Activated CD4-positive, alpha-beta T cell treated with anti-CD3 and anti-CD28 coated beads, Interleukin-2, amount 10 ng/mL, durations not matched to agents 24 days and 14 days (primary cell): Measurements from ENCODE around the gene NAA38. TPM values are rescaled to one million over a fixed set of nuclear protein-coding genes. Genes with fewer than 3 reads are reported as not detected.

Experiments
- DNase-seq: peaks from one replicate; pipeline ENCODE4 v3.0.0; 2022
- H3K27ac Mint-ChIP-seq: one replicate; pipeline ENCODE4 v1.8.0; 2022; ENCODE audit warnings: mild to moderate bottlenecking, mixed read lengths
- H3K27me3 Mint-ChIP-seq: one replicate; pipeline ENCODE4 v1.8.0; 2022; ENCODE audit warnings: mixed read lengths
- H3K36me3 Mint-ChIP-seq: one replicate; pipeline ENCODE4 v1.8.0; 2022; ENCODE audit warnings: low read depth, mild to moderate bottlenecking, mixed read lengths
- H3K4me1 Mint-ChIP-seq: one replicate; pipeline ENCODE4 v1.8.0; 2021; ENCODE audit warnings: mixed read lengths
- H3K4me3 Mint-ChIP-seq: one replicate; pipeline ENCODE4 v1.8.0; 2022; ENCODE audit warnings: mild to moderate bottlenecking, moderate library complexity, mixed read lengths
- H3K9me3 Mint-ChIP-seq: one replicate; pipeline ENCODE4 v1.8.0; 2021; ENCODE audit warnings: mixed read lengths
- intact Hi-C: fragments of 100-400 bp; cut with micrococcal nuclease; formaldehyde crosslinking; loops from one replicate; pipeline ENCODE4 v1.15.1; 2023
- total RNA-seq: library from RNA; stranded (reverse); gene quantifications from 2 replicates; pipeline ENCODE4 v1.2.3, GENCODE V29; 2022

The NAA38 gene, protein sequence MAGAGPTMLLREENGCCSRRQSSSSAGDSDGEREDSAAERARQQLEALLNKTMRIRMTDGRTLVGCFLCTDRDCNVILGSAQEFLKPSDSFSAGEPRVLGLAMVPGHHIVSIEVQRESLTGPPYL
- total RNA-seq = 45.2 and 47.5 TPM in 2 replicates

DNA sequence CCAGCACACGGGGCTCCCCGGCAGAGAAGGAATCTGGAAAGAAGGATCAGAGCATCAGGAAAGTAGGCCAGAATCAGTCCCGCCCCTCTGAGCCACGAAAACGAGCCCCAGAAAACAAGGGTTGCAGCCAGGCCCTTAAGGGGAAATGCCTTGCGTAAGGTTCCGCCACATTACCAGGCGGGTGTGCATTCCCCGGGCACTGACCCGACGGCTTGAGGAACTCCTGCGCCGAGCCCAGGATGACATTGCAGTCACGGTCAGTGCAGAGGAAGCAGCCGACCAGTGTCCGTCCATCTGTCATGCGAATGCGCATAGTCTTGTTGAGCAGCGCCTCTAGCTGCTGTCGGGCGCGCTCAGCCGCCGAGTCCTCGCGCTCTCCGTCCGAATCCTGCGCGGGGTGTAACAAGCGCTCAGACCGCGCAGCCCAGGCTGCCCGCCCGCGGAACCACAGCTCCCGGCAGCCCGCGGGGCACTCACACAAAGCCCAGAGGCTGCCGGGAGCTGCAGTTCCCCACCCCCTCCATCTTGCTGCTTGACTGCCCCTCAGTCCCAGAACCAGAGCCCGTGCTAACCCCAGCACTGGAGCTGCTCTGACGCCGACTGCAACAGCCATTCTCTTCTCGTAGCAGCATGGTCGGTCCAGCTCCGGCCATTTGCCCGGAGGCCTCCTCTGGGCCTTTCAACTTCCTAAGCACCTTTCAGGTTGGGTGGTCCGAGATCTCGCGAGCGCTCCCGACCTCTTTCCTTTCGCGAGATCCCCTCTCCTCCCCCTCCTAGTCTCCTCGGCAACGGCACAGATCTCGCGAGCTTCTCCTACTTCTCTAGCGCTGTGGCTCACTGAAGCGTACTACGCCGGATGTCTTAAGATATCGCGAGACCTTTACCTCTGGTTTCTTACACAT is at the start of gene NAA38:
Gene NAA38 (minus strand): TSS at position 749 of the 902 bp plus-strand sequence. CDS start 96 bp downstream, at position 653.
- peak; percentile 98 for DNase-seq
- Mint-ChIP-seq H3K4me3 (no peak within 1 kb of the TSS), H3K27ac (no peak within 1 kb of the TSS), H3K27me3 (no peaks in the 10 kb centered on the region), H3K4me1 (peaks cover 16% of the 10 kb centered on the region), H3K36me3 (peaks cover 53% of the 10 kb centered on the region), H3K9me3 (no peaks in the 10 kb centered on the region)
- intact Hi-C loops = loop anchor here (1.0 to 10.0 kb wide), 7 partner anchors 15 to 200 kb away; partner anchors contain the start of gene CNTROB

DNA sequence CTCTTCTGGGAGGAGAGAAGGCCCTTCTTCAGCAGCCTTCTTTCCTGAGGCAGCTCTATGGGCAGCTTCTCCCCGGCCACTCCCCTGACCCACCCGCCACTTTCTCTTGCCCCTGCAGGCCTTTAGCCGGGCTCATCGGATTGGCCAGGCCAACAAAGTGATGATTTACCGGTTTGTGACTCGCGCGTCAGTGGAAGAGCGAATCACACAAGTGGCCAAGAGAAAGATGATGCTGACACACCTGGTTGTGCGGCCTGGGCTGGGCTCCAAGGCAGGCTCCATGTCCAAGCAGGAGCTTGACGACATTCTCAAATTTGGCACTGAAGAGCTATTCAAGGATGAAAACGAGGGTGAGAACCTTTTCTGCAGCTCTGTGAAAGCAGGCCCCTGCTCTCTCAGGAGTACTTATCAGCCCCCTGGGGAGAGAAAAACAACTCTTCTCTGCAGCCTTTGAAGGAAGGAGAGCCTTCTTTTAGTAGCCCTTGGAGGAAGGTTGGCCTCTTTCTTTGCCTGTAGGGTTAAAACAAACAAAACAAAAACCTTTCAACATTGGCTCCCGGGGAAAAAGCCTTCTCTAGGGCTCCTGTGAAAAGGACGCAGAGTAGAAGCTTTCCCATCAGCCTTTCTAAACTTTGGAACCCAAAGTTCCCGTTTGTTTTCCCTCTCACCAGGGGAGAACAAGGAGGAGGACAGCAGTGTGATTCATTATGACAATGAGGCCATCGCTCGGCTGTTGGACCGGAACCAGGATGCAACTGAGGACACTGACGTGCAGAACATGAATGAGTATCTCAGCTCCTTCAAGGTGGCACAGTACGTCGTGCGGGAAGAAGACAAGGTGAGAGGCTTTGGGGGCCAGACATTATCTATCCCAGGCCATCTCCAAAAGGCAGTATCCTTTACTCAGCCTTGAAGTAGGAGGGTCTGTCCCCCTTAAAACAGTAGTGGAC is 46.1 kb upstream of the NAA38 start:
- DNase-seq = no peak
- no peak overlapping the region for H3K27ac Mint-ChIP-seq
- H3K27me3 Mint-ChIP-seq = no peaks in the 10 kb centered on the region
- H3K9me3 Mint-ChIP-seq = no peaks in the 10 kb centered on the region
- intact Hi-C loops = no loop called here
- H3K36me3 Mint-ChIP-seq = peaks cover 84% of the 10 kb centered on the region
- no peak overlapping the region for H3K4me3 Mint-ChIP-seq
- peaks cover 2% of the 10 kb centered on the region for H3K4me1 Mint-ChIP-seq

- Mint-ChIP-seq H3K27me3 (no peaks in the 10 kb centered on the region), H3K4me1 (peaks cover 18% of the 10 kb centered on the region), H3K36me3 (peaks cover 80% of the 10 kb centered on the region), H3K9me3 (no peaks in the 10 kb centered on the region), H3K4me3 (no peak overlapping the region), H3K27ac (peak overlapping the region; percentile 81)
- intact Hi-C loops = no loop called here
- no peak for DNase-seq
Measured at GRCh38 chr17:7897773-7898172, 40.4 kb upstream of the NAA38 start.

- peak overlapping the region; percentile 2 for H3K27ac Mint-ChIP-seq
- H3K9me3 Mint-ChIP-seq = no peaks in the 10 kb centered on the region
- intact Hi-C loops = no loop called here
- peaks cover 78% of the 10 kb centered on the region for H3K36me3 Mint-ChIP-seq
- no peak for DNase-seq
- peaks cover 19% of the 10 kb centered on the region for H3K4me1 Mint-ChIP-seq
- no peak overlapping the region for H3K4me3 Mint-ChIP-seq
- no peaks in the 10 kb centered on the region for H3K27me3 Mint-ChIP-seq
Measured at GRCh38 chr17:7897090-7897489, 39.7 kb upstream of the NAA38 start.

- Mint-ChIP-seq H3K27ac (peak overlapping the region; percentile 6), H3K9me3 (no peaks in the 10 kb centered on the region), H3K4me3 (no peak overlapping the region), H3K36me3 (peaks cover 77% of the 10 kb centered on the region), H3K27me3 (no peaks in the 10 kb centered on the region), H3K4me1 (peaks cover 23% of the 10 kb centered on the region)
- intact Hi-C loops = no loop called here
- DNase-seq = no peak
Measured at GRCh38 chr17:7894866-7895265, 37.5 kb upstream of the NAA38 start.

- H3K9me3 Mint-ChIP-seq = no peaks in the 10 kb centered on the region
- H3K4me1 Mint-ChIP-seq = peaks cover 23% of the 10 kb centered on the region
- no peak overlapping the region for H3K27ac Mint-ChIP-seq
- H3K36me3 Mint-ChIP-seq = peaks cover 74% of the 10 kb centered on the region
- no peak for DNase-seq
- H3K4me3 Mint-ChIP-seq = no peak overlapping the region
- intact Hi-C loops = no loop called here
- H3K27me3 Mint-ChIP-seq = no peaks in the 10 kb centered on the region
Measured at GRCh38 chr17:7894226-7894625, 36.9 kb upstream of the NAA38 start.

GRCh38 chr17:7893187-7893880 is 36.0 kb upstream of the NAA38 start:
- Mint-ChIP-seq H3K36me3 (peaks cover 66% of the 10 kb centered on the region), H3K4me1 (peaks cover 23% of the 10 kb centered on the region), H3K9me3 (no peaks in the 10 kb centered on the region), H3K27me3 (no peaks in the 10 kb centered on the region), H3K4me3 (no peak overlapping the region), H3K27ac (no peak overlapping the region)
- no peak for DNase-seq
- intact Hi-C loops = no loop called here

DNA sequence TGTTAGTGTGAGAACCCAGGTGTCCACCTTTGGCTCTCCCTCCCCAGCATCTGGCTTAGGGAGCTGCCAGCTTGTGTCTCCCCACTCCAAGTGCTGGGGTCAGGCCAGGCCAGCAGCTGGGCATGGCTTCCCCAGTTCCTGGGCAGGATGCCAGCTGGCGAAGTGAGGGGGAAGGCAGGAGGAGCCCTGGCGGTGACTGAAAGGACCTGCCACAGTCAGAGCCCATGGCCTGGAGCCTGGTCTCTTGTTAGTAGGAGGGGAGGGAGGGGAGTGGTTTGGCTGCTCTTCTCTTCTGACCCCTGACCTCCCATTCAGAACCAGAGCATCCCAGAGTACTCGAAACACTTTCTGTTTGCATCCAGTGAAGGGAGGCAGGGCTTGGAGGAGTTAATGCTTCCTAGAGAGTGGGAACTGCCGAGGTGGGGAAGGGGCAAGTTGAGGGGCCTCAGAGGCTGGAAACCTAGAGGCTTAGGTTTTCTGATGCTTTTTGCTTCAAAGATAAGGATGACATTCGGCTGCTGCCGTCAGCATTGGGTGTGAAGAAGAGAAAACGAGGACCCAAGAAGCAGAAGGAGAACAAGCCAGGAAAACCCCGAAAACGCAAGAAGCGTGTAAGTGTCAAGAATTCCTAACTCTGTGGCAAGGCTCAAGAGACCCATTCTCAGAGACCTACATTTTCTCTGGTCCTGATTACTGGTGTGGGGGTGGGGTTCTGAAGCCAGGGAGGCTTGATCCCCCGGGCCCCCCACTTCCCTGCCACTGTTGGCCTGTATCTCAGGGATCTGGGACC is 32.0 kb upstream of the NAA38 start:
- intact Hi-C loops = loop anchor here (5.0 kb wide), 2 partner anchors 43 to 202 kb away; partner anchors contain the start of genes CNTROB, TP53, TRAPPC1 and WRAP53
- Mint-ChIP-seq H3K9me3 (no peaks in the 10 kb centered on the region), H3K4me1 (peaks cover 9% of the 10 kb centered on the region), H3K36me3 (peaks cover 38% of the 10 kb centered on the region), H3K4me3 (no peak overlapping the region), H3K27ac (peak overlapping the region; percentile 47), H3K27me3 (no peaks in the 10 kb centered on the region)
- DNase-seq = peak; percentile 67

GRCh38 chr17:7888184-7888920 is 31.0 kb upstream of the NAA38 start, which contains the start of gene CHD3:
Gene CHD3, plus strand, starts transcription at chr17:7888789. Its CDS starts 212 bp downstream, at chr17:7889001.
- no peaks in the 10 kb centered on the region for H3K27me3 Mint-ChIP-seq
- no peak within 1 kb of the TSS for H3K4me3 Mint-ChIP-seq
- H3K9me3 Mint-ChIP-seq = no peaks in the 10 kb centered on the region
- H3K4me1 Mint-ChIP-seq = peaks cover 9% of the 10 kb centered on the region
- peak within 1 kb of the TSS; percentile 47 for H3K27ac Mint-ChIP-seq
- peak; percentile 83 for DNase-seq
- peaks cover 29% of the 10 kb centered on the region for H3K36me3 Mint-ChIP-seq
- intact Hi-C loops = loop anchor here (5.0 kb wide), 2 partner anchors 44 to 201 kb away; partner anchors contain the start of genes CNTROB, TP53, TRAPPC1 and WRAP53

GRCh38 chr17:7887482-7888183 is 30.3 kb upstream of the NAA38 start:
- DNase-seq = peak; percentile 95
- Mint-ChIP-seq H3K9me3 (no peaks in the 10 kb centered on the region), H3K27me3 (no peaks in the 10 kb centered on the region), H3K4me1 (peaks cover 9% of the 10 kb centered on the region), H3K4me3 (no peak overlapping the region), H3K36me3 (peaks cover 28% of the 10 kb centered on the region), H3K27ac (no peak overlapping the region)
- intact Hi-C loops = loop anchor here (1.0 to 5.0 kb wide), 5 partner anchors 28 to 200 kb away; partner anchors contain the start of genes CNTROB, NAA38, TP53 and TRAPPC1

DNA sequence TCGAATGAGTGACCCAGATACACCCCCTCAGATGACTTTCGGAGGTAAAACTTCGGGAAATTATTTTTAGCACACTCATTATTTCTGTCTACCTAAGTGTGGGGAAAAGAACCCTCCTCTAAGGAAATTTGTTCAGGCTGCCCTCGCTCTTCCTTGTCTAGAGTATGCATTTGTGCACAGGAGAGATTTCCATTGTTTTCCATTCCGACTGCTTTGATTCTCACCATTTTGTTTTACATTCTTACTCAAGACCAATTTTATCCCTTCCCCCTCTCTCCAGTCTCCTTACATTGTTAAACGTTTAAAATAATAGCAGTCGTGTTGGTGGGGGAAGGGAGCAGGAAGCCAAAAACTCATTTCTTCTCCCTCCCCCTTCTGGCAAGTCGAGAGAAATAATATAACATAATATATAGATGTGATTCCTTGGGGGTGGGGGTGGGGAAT is 29.7 kb upstream of the NAA38 start:
- no peak overlapping the region for H3K27ac Mint-ChIP-seq
- H3K36me3 Mint-ChIP-seq = peaks cover 26% of the 10 kb centered on the region
- intact Hi-C loops = loop anchor here (1.0 to 5.0 kb wide), 5 partner anchors 28 to 200 kb away; partner anchors contain the start of genes CNTROB, NAA38, TP53 and TRAPPC1
- no peak overlapping the region for H3K4me3 Mint-ChIP-seq
- no peaks in the 10 kb centered on the region for H3K27me3 Mint-ChIP-seq
- no peak for DNase-seq
- H3K4me1 Mint-ChIP-seq = peaks cover 8% of the 10 kb centered on the region
- no peaks in the 10 kb centered on the region for H3K9me3 Mint-ChIP-seq
